Measurements from ENCODE around the gene HSPG2. TPM values are rescaled to one million over a fixed set of nuclear protein-coding genes. Genes with fewer than 3 reads are reported as not detected.
A peak's percentile ranks its signal among the peaks of the same experiment; 100 is the strongest.

Gene HSPG2
- total and polyA plus RNA-seq, 2 experiments from 2014 or later: 62.3 to 193 TPM

GRCh38 chr1:21870611-21871010, 66.5 kb downstream of the HSPG2 start:
- H3K36me3 ChIP-seq: peaks cover 46% of the 10 kb centered on the region
- no peak for TF ChIP-seq CTCF (IDR thresholded peaks at IDR 0.05; ENCODE audit: low read depth, low read length)
- H3K27me3 ChIP-seq: no peaks in the 10 kb centered on the region
- H3K9me3 ChIP-seq (ENCODE audit: low read depth): no peaks in the 10 kb centered on the region
- H3K27ac ChIP-seq: no peak overlapping the region
- H3K4me3 ChIP-seq: no peak overlapping the region
- peaks cover 5% of the 10 kb centered on the region for H3K4me1 ChIP-seq (ENCODE audit: low read depth)
- no peak for DNase-seq (ENCODE audit: low read depth in 1 of 2, low spot score in 1 of 2)

- no peak for TF ChIP-seq CTCF (IDR thresholded peaks at IDR 0.05; ENCODE audit: low read depth, low read length)
- DNase-seq (ENCODE audit: low read depth in 1 of 2, low spot score in 1 of 2): peak in 1 of 2 donors; percentile 84
- no peaks in the 10 kb centered on the region for H3K27me3 ChIP-seq
- H3K9me3 ChIP-seq (ENCODE audit: low read depth): no peaks in the 10 kb centered on the region
- no peak overlapping the region for H3K4me3 ChIP-seq
- H3K36me3 ChIP-seq: peaks cover 41% of the 10 kb centered on the region
- no peak overlapping the region for H3K27ac ChIP-seq
- peaks cover 5% of the 10 kb centered on the region for H3K4me1 ChIP-seq (ENCODE audit: low read depth)
These were observed 67.4 kb downstream of the HSPG2 start for GRCh38 chr1:21869620-21870121.

DNA sequence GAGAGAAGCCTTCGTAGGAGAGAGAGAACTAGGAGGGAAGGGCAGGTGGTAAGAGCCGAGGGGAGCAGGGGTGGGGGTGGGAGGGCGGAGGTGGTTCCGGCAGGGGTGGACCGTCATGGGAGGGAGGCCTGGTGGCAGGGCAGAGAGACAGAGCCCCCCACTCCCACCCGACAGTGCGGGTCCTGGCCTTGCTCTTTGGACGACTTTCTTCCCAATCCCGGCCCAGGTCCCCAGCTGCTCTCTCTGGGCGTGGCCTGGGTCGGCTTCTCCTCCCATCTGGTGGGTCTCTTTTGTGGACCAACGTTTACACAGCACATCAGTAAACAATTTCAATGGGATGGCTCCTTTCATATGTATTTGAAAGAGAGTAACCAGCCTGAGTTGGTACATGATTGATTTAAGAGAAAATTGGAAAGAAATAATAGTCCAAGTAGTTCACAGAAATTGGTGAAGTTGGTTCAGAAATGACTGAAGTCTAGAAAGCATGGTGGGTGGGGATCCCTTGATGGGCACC, 68.1 kb downstream of the HSPG2 start:
- no peak for DNase-seq (ENCODE audit: low read depth in 1 of 2, low spot score in 1 of 2)
- peaks cover 38% of the 10 kb centered on the region for H3K36me3 ChIP-seq
- H3K27ac ChIP-seq: no peak overlapping the region
- TF ChIP-seq CTCF (IDR thresholded peaks at IDR 0.05; ENCODE audit: low read depth, low read length): no peak
- no peaks in the 10 kb centered on the region for H3K9me3 ChIP-seq (ENCODE audit: low read depth)
- H3K4me3 ChIP-seq: no peak overlapping the region
- peaks cover 5% of the 10 kb centered on the region for H3K4me1 ChIP-seq (ENCODE audit: low read depth)
- H3K27me3 ChIP-seq: no peaks in the 10 kb centered on the region

DNA sequence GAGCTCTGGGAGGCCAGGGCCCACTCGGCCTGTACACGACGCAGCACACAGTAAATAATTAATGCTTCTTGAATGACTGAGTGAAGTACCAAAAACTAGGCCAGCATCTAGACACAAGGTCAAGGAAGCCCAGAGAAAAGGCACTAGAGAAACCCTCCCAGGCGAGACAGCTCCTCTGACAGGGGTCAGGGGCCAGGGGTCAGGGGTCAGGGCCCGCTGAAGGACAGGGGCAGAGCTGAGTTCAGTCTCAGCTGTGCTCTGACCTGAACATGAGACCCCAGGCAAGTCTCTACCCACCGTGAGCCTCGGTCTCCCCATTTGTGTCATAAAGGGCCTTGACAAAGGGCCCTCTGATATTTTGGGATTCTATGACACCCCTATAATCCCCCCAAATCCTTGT, 68.6 kb downstream of the HSPG2 start:
- Histone ChIP-seq H3K9me3 (ENCODE audit: low read depth) (no peaks in the 10 kb centered on the region), H3K36me3 (peaks cover 34% of the 10 kb centered on the region), H3K27me3 (no peaks in the 10 kb centered on the region), H3K27ac (no peak overlapping the region), H3K4me3 (no peak overlapping the region), H3K4me1 (ENCODE audit: low read depth) (peaks cover 5% of the 10 kb centered on the region)
- no peak for TF ChIP-seq CTCF (IDR thresholded peaks at IDR 0.05; ENCODE audit: low read depth, low read length)
- no peak for DNase-seq (ENCODE audit: low read depth in 1 of 2, low spot score in 1 of 2)

GRCh38 chr1:21867451-21867996, 69.6 kb downstream of the HSPG2 start:
- Histone ChIP-seq H3K27ac (no peak overlapping the region), H3K27me3 (no peaks in the 10 kb centered on the region), H3K4me1 (ENCODE audit: low read depth) (peaks cover 5% of the 10 kb centered on the region), H3K9me3 (ENCODE audit: low read depth) (no peaks in the 10 kb centered on the region), H3K36me3 (peaks cover 28% of the 10 kb centered on the region), H3K4me3 (no peak overlapping the region)
- TF ChIP-seq CTCF (IDR thresholded peaks at IDR 0.05; ENCODE audit: low read depth, low read length): no peak
- no peak for DNase-seq (ENCODE audit: low read depth in 1 of 2, low spot score in 1 of 2)

Data from cardiac muscle cell (in vitro differentiated cells and primary cell).